Measurements from ENCODE around the gene CTBS.

The CTBS gene

DNA sequence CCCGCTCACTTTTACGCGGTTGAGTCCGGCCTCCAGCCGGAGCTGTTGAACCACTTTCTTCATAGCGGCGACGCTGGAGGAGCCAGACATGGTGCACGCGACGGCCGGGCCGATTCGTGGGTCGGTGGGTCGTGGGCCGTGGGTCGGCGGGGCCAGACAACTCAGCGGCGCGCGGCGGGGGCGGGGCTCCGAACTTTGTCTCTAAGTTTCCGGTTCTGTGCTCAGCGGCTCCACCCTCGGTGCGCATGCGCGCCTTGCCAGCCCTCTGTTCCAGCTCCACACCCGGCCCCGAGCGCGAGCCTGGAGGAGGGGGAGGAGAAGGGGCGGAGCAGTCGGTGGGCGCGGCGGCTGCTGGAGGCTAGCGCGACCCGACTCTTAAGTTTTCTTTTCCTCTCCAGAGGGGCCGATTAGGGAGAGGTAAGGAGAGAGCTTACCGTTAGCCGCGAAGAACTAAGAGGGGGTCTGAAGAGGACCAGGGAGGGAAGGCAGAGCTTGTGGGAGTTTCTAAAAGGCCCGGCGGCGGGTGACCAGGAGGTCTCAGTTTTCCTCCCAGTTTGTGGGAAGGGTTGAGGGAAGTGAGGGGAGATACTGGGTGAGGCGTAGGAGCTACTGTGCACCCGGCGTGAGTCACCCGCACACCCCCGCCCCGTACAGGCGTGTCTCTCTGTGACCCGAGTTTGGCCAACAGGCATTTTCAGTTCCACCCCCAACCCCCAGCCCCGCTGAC is 68.1 kb downstream of the CTBS start, which contains the start of the genes GNG5 and SPATA1:
Gene GNG5 (minus strand): TSS at position 580 of the 727 bp plus-strand sequence. CDS start 490 bp downstream, at position 90.
Gene SPATA1 (plus strand): TSS at position 385 of the 727 bp plus-strand sequence. CDS start 9,974 bp downstream, outside the sequence.
- peak; percentile 95 to 96 for DNase-seq (ENCODE audit: low read depth in 2 of 2)

- no peak for DNase-seq (ENCODE audit: low read depth in 2 of 2)
These were observed 68.7 kb downstream of the CTBS start for GRCh38 chr1:84505493-84506001.

DNA sequence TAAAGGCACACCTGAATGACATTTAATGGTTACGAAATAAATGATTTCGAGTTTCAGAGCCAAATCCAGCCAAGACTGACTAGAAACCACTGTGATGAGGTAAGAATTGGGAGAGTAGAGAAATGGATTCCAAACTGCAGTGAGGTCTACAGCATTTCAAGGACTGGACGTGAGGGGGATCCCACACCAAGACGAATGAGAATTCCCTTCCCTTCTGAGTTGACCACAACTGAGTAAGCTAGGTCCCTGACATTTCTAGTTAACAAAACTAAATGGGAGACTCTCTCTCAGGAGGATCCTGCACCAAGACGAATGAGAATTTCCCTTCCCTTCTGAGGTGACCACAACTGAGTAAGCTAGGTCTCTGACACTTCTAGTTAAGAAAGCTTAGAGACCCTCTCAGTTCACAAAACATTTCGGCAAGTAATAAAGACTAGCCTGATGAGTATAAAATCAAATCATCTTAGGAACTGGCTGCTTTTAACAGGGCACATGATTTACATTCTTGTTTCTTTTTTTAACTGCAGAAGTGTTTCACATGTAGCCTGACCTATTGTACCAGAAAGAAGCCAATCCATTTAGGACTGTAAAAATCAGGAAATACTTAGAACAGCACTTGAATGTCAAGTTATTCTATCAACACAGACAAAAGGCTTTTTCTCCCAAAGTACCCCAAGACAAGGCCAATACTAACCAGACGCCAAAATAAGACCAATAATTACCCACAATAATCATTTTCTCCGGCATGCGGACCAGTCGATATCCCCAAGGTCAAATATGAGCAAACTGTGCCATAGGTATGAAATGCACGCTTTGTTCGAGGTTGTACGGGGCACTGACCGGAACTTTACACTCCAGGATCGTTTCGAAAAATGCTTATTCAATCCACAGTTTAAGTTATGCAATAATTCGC is 69.4 kb downstream of the CTBS start:
- DNase-seq (ENCODE audit: low read depth in 2 of 2): no peak

GRCh38 chr1:84502927-84503326 is 71.3 kb downstream of the CTBS start:
- DNase-seq (ENCODE audit: low read depth in 2 of 2): no peak
